HK-2 (cell line): Measurements from ENCODE around the gene SORCS2.

Experiments used
- DNase-seq: peaks from one replicate; pipeline ENCODE4 v3.0.0-alpha.2; 2018; ENCODE audit not compliant: unreplicated experiment

The SORCS2 gene

GRCh38 chr4:7303561-7303960, 111.2 kb downstream of the SORCS2 start:
- no peak for DNase-seq

- no peak for DNase-seq
Observed at GRCh38 chr4:7304436-7304835, 112.1 kb downstream of the SORCS2 start.

DNA sequence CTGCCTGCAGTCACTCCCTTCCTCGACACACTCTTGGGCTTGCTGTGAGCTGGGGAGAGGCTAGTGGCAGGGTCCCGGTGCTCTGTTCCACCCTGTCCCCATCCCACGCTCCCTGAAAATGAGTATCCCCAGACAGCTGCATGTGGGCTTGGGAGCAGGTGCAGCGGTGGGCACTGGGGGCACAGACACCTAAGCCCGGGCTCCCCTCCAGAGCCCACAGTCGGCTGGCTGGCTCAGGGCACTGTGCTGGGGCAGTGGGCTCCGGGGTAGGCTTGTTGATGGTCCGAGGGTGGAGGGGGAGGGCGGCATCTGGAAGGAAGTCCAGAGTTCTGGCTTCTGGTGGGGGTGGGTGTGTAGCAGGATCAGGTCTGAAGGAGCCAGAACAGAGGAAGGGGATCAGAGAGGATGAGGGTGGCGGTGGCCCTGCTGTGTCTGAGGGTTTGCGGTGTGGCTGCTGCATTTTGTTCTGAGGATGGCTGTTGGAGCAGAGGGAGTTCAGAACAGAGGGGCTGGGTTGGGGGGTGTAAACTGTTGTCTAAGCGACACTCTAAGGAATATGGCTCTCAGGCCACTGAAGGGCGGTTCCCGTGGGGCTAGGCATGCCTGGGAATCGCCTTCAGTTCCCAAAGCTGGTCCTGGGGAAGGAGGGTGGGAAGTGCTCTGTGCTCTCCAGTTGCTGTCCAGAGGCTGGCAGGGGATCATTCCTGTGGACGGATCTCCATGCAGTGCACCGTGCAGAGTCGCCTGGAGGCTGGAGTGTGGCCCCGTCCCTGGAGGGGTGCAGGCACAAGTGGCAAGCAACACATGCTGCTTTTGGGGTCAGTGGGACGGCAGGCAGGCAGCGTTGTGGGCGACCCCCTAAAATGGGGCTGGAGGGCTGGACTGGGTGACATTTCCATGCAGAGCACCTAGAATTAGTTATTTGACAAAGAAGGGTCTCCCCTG, 114.0 kb downstream of the SORCS2 start:
- DNase-seq, result no peak

DNA sequence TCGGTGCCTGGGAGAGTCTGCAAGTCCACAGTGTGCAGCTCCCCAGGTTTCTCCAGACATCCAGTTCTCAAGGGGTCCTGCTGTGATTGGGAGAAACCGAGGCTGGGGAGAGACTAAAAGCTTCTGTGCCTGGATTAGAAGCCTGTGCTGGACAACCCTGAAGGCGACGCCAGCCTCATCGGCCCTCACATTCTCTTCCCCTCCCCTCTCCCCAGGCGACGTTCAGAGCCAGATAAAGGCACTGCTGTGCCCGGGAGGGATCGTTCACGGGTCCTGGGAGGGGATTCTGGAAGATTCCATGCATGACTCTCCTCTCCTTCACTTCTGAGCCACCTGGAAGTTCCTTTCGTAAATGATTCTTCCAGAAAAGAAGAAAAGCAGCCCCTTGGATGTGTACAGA, 114.6 kb downstream of the SORCS2 start:
- DNase-seq, result no peak

GRCh38 chr4:7307394-7308099, 115.2 kb downstream of the SORCS2 start:
- DNase-seq, result no peak

GRCh38 chr4:7309181-7309580, 116.8 kb downstream of the SORCS2 start:
- DNase-seq, result no peak

DNA sequence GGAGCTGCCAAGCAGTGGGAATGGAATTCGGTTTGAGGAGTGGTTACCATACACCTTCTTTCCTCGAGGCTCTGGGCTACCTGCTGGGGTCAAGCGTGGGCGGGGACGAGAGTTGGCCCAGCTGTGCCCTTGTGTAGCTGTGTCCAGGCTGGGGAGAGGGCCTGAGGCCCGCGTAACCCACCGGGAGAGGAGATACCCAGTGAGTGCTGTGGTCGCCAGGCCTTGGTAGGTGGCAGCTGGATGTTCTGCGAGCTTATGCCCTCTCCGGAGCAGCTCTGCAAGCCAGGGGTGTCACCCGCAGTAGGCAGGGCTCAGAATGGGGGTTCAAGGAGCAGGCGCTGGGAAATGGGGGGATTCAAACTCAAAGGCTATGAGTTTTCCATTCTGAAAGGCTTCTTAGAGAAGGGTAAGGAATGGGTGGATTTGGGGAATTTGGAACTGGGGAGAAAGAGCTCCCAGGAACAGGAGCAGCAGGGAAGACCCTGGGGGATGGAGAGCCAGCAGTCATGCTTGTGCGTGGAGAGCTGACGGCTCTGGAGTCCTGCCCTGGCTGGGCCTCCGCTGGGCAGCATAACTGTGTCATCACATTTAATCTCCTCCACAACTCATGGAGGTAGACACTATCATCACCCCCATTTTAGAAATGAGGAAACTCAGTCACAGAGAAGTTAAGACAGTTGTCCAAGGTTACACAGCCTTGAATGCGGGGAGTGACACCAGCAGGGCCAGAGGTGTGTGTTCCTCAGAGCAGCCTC, 117.5 kb downstream of the SORCS2 start:
- DNase-seq, result no peak

- DNase-seq, result no peak
Observed at GRCh38 chr4:7310451-7310850, 118.1 kb downstream of the SORCS2 start.

DNA sequence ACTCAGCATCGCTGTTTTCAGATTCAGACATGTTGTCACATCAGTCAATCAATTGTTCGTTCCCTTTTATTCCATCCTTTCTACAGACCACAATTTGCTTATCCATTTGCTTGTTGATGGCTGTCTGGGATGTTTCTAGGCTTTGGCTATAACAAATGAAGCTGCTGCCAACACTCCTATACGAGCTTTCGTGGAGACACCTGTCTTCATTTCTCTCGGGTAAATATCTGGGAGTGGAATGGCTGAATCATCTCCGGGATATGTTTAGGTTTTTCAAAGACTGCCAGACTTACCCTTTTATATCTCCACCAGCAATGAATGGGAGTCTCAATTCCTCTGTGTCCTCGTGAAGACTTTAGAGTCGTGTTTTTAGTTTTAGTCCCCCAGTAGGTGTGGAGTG, 118.9 kb downstream of the SORCS2 start:
- no peak for DNase-seq

DNA sequence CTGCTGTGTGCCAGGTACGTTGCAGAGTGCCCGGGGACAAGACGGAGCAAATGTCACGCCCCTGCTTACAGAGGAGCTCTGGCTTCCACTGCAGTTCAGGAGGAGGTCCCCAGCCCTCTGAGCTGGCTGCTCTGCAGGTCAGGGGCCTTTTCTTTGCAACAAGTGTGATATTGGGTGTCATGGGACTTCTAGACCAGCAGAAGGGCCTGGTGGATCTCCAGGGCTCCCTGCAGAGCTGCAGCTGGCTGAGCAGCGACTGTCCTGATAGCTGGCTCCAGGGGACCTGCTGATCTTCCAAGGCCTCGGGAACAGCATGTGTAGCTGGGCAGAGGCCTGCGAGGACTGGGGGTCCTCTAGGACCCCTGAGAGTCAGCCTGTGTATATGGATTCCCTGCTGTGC, 120.4 kb downstream of the SORCS2 start:
- no peak for DNase-seq

DNA sequence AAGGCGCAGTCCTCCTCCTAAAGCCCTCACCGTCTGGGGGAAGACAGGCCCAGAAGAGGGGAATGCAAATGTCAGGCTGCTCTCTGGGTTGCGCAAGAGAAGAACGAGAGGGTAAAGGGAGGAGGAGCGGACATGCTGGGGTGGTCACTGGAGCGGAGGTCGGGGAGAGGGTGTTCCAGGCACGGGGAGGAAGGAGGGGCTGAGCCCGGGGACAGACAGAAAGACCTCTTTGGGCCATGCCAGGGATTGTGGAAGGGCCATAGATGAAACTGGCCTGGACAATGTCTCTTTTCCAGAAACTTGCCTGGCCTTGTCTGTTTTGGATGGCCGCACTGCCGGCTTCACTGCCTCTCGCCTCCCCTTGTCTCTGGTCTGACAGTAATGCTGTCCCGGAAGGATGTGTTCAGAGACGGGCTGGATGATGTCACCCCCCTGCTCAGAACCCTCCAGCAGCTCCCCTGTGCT, 121.0 kb downstream of the SORCS2 start:
- no peak for DNase-seq

DNA sequence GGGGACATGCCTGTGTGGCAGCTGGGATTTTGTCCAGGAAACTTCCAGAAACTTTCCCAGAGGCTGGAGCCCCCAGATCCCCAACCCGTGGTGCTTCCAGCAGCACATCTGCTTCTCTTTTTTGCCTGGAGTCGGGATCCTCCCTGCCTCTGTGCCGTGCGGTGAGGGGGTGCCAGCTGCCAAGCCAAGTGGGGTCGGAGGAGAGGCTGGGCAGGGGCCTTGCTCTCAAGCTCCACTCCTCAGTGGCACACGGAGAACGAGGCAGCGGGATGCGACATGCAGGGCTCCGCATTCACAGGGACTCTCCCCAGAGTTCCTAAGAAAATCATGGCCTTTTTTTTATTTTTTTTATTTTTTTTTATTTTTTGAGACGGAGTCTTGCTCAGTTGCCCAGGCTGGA, 121.7 kb downstream of the SORCS2 start:
- DNase-seq, result no peak

GRCh38 chr4:7315286-7315685, 122.9 kb downstream of the SORCS2 start:
- no peak for DNase-seq

DNA sequence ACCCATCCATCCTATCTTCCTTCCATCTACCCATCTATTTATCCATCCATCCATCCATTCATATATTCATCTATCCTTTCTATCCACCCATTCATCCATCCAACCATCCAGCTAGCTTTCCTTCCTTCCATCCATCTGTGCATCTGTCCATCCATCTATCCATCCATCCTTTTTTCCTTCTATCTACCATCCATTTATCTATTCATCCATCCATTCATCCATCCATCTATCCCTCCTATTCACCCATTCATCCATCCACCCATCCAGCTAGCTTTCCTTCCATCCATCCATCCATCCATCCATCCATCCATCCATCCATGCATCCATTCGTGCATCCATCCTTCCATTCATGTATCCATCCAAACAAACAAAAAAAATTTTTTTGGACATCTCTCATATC, 123.6 kb downstream of the SORCS2 start:
- DNase-seq, result no peak

- DNase-seq, result no peak
Observed at GRCh38 chr4:7319024-7319423, 126.7 kb downstream of the SORCS2 start.

DNA sequence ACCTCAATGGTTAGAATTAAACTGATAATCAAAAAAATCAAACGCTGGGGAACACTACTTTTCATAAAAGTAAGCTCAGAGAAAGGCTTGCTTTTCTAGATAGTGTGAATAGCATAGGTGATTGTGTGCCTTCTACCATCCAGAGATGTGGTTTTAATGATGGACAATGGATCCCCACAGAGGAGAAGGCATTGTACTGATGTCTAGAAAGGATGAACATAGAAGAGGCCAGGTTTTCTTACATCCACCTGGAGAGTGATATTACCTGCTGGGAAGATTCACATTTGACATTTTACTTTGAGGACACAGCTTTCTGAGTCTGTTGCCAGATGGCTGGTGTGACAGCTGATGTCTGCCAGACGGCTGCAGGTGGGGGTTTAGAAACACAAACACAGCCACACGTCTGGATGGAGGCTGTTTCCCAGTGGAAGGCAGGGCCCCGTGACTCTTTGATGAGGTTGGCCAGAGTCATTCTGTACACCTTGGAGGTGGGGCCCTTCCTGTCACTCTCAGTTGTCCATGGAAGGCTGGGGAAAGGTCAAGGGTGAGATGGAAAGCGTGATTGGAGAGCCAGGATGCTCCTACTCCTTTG, 128.0 kb downstream of the SORCS2 start:
- no peak for DNase-seq

DNA sequence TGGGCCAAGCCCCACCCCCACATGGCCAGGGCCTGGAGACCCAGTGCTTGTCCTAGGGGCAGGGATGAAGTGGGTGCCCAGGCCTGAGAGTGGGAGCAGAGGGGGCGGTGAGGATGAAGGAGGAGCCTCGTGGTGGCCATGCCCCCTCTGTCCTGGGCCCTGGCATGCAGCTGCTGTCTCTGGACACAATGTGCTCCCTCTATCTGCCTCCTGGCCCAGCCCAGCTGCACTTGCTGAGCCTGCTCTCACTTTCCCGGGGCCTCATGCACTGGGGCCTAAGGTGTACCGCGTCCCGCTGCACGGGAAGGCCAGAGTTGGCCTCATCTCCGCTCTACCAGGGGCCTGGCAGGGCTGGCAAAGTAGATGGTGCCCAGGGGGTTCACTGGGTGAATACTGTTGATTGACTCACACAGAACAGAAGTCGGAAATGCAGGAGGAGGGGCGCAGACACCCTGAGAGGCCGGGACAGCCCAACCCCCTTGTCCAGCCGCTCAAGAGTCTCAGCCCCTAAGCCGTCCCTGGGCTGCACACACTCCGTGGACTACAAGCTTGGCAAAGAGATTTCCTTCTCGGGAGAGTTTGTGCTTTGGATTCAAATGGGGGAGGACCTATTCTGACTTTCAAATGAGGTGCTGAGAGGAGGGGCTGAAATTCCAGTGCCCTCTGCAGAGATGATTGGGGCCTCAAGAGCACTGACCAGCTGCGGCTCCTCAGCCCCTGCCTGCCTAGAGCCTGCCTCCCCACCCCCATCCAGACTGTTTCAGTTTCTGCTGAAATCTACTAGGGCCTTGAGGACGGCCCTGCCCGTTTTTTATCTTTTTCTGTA, 130.0 kb downstream of the SORCS2 start:
- no peak for DNase-seq

- no peak for DNase-seq
Observed at GRCh38 chr4:7323461-7323871, 131.1 kb downstream of the SORCS2 start.

DNA sequence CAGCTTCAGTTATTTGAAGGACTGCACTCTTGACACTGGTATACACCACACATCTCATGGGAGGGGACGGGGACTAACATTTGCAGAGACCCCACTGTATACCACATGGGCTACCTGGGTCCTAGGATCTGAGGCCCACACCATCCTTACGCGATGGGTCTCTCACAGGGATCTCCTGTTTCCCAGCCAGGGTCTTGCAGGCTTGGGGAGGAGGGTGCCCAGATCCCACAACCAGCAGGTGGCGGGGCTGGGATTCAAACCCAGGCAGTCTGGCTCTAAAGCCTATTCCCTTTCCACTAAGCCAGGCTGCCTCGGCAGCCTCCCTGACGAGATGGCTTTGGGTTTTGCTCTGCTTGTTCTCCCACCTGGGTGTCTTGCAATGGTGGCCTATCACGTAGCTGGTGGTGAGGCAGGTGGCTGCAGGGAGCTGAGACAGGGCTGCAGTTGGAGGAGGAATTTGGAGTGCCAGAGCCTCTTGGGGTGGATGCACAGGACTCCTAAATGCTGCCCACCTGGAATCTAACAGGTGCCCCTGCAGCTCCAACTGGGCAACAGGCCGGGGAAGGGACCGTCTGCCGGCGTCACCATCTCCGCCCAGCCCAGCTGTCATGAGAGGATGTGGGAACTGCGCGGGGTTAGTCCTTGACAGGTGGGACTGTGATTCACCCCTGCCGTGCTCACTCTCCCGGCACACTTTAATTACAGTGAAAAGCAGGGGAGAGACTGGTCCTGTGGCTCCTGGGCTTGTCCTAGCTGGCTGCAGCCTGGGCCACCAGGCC, 131.7 kb downstream of the SORCS2 start:
- DNase-seq, result no peak

DNA sequence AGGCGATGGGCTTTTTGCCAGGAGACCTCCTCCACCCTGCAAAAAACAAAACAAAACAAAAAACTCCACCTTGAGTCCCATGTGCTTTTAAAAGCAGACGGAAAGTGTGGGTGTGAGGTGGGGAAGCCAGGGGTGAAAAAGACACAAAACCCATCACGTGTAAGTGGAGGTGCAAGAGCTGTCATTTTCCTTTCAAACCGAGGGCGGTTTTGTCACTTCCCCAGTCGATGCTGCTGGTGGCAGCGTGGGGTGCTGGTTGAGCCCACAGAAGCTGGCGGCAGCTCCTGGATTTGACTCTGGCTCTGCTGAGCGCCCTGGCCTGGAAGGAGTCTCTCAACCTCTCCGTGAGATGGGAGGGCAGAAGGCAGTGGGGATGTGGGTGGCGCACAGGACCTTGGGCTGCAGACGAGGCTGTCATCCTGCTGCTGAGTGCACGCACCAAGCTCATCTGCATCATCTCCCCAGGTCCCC, 132.3 kb downstream of the SORCS2 start:
- no peak for DNase-seq
